ENCODE results near the gene APCDD1.

DNA sequence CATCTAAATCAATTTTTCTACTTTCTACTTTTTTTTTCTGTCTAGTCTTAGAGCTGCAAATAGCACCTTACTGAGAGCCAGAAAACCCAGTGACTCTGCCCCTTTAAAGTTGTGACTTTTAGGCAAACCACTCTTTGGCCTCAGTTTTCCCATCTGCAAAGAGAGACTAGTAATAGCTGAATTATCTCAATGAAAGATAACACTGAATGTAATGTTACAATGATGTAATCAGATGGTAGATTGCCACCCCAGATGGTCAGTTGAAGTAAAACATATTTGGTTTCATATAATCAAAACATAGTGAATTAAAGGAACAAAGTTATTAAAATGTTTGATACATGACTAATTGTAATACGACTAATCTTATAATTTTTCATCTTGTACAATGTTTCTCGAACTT lies 5.0 kb upstream of the APCDD1 start:
- TF ChIP-seq, protein P1, sequence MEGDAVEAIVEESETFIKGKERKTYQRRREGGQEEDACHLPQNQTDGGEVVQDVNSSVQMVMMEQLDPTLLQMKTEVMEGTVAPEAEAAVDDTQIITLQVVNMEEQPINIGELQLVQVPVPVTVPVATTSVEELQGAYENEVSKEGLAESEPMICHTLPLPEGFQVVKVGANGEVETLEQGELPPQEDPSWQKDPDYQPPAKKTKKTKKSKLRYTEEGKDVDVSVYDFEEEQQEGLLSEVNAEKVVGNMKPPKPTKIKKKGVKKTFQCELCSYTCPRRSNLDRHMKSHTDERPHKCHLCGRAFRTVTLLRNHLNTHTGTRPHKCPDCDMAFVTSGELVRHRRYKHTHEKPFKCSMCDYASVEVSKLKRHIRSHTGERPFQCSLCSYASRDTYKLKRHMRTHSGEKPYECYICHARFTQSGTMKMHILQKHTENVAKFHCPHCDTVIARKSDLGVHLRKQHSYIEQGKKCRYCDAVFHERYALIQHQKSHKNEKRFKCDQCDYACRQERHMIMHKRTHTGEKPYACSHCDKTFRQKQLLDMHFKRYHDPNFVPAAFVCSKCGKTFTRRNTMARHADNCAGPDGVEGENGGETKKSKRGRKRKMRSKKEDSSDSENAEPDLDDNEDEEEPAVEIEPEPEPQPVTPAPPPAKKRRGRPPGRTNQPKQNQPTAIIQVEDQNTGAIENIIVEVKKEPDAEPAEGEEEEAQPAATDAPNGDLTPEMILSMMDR (IDR thresholded peaks at IDR 0.05; ENCODE audit: insufficient read depth, low read depth, low read length) = no peak
- no peak for TF ChIP-seq EZH2 (IDR thresholded peaks at IDR 0.05; ENCODE audit: insufficient read depth, low read length)

All from astrocyte (in vitro differentiated cells and primary cell).